HG03039 (cell line): ENCODE data around the gene TCF25.
"Not testable (repeated sequence)": the region's sequence is repeated elsewhere in the genome, so short reads cannot be mapped to it uniquely, and the experiment has no call there.

ENCODE experiments used
- ATAC-seq: cut with Tn5 transposase; IDR thresholded peaks from one replicate; pipeline ENCODE4 v1.9.1; 2021; ENCODE audit warnings: mild to moderate bottlenecking, moderate library complexity; ENCODE audit not compliant: unreplicated experiment

Gene TCF25, protein sequence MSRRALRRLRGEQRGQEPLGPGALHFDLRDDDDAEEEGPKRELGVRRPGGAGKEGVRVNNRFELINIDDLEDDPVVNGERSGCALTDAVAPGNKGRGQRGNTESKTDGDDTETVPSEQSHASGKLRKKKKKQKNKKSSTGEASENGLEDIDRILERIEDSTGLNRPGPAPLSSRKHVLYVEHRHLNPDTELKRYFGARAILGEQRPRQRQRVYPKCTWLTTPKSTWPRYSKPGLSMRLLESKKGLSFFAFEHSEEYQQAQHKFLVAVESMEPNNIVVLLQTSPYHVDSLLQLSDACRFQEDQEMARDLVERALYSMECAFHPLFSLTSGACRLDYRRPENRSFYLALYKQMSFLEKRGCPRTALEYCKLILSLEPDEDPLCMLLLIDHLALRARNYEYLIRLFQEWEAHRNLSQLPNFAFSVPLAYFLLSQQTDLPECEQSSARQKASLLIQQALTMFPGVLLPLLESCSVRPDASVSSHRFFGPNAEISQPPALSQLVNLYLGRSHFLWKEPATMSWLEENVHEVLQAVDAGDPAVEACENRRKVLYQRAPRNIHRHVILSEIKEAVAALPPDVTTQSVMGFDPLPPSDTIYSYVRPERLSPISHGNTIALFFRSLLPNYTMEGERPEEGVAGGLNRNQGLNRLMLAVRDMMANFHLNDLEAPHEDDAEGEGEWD

GRCh38 chr16:89873109-89873971 lies at the start of gene TCF25:
Gene TCF25, plus strand, starts transcription at chr16:89873592. Its CDS starts 76 bp downstream, at chr16:89873668.
- peak; percentile 44 for ATAC-seq

GRCh38 chr16:89823824-89824148 lies 49.6 kb upstream of the TCF25 start:
- not testable (repeated sequence) for ATAC-seq

DNA sequence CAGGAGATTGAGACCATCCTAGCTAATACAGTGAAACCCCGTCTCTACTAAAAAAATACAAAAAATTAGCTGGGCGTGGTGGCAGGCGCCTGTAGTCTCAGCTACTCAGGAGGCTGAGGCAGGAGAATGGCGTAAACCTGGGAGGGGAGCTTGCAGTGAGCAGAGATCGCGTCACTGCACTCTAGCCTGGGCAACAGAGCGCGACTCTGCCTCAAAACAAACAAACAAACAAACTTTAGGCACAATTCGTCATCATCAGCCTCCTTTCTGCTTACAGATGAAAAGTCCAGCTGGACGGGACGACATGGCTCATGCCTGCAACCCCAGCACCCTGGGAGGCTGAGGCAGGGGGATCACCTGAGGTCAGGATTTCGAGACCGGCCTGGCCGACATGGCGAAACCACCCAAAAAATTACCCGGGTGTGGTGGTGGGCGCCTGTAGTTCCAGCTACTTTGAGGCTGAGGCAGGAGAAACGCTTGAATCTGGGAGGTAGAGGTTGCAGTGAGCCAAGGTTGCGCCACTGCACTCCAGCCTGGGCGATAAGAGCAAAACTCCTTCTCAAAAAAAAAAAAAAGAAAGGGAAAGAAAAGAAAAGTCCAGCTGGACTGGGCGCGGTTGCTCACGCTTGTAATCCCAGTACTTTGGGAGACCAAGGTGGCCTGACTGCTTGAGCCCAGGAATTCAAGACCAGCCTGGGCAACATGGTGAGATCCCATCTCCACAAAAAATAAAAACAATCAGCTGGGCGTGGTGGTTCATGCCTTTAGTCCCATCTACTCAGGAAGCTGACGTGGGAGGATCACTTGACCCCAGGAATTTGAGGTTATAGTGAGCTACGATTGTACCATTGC lies 46.6 kb upstream of the TCF25 start:
- no peak for ATAC-seq

GRCh38 chr16:89827383-89828198 lies 45.8 kb upstream of the TCF25 start:
- ATAC-seq: no peak

DNA sequence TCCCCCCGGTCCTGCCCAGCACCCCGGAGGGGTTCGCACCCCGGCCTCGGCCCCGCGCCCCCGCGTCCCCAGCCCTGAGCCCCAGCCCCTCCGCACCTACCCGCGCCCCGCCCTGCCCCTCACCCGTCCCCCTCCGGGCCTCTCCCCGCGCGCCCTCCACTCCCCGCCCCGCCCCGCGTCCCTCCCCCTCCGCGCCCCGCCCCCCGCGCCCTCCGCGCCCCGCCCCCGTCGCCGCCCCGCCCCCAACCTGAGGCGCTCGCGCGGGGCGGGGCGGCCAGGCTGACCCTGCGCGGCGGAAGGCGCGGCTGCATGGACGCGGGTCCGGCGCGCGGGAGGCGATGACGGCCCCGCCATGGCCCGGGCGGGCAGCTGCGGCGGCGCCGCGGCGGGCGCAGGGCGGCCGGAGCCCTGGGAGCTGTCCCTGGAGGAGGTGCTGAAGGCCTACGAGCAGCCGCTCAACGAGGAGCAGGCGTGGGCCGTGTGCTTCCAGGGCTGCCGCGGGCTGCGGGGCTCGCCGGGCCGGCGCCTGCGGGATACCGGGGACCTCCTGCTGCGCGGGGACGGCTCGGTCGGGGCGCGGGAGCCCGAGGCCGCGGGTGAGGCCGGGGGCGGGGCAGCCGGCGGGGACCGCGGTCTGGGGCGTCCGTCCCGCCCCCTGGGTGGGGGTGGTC lies 45.1 kb upstream of the TCF25 start, which contains the start of gene SPIRE2:
Gene SPIRE2 (plus strand): TSS at position 277 of the 671 bp plus-strand sequence. CDS start 76 bp downstream, at position 353.
- ATAC-seq: no peak

DNA sequence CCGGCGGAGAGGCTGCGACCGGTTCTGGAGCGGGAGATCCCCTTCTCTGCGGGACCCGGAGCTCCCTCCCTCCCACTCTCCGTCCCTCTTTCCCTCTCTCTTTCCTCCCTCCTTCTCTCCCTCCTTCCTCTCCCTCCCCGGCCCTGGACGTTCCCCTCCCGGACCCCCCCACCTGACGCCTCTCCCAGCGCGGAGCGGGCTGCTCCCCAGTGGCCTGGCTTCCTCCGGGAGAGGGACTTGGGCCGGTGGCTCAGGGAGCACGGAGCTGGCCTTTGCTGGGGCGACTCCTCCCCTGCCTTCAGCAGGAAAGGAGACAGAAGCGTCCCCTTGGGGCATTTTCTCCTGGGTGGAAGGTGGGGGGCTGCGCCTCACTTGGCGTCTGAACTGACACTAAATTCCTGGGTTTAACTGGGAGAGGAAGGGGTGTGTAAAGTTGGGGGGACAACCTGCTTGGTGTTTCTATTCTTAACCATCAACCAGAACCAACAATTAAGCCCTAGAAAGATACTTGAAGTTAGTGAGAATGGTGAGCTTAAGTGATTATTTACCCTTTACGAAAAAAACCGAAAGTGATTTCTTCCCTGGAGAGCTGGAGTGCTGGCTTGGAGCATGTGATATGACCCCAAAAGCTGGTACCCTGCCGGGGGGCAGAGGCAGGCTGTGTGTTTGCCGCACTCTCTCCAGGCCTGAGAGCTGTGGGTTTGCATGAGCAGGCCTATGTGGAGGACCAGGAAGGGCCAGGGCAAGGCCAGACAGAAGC lies 44.3 kb upstream of the TCF25 start:
- ATAC-seq: no peak

DNA sequence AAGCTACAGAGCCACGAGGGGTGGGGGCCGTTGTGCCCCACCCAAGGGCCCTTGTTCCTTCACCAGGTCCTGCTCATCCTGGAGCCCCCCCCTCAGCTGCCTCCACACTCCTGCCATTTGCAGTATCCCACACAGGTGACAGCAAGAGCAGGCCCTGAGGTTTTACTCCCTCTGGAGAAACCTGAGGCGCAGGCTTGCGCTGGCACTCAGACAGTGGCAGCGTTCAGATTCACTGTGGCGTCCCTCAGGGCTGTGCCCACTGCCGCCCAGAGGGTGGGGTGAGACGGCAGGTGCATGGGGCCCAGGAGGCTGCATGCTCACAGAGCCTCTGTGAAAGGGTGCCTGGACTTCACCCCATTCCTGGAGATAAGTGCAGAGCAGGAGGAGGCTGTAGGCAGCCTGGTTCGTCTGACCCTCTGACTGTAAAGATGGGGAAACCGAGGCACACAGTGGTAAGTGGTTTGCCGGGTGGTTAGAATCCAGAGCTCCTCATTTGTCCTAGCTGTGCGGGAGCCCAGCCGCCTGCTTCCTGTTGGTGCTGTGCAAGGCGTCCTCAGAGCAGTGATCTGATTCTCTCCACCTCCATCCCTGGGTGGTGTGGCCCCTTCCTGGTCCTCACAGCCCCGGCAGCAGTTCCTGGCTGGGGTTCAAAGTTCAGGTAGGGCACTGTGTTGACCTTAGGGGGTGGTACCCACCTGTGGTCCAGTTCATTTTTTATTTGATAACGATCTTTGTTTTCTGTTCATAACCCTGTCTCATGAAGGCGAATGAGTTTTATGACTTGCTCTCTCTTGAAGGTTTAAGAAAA lies 43.6 kb upstream of the TCF25 start:
- ATAC-seq: no peak

DNA sequence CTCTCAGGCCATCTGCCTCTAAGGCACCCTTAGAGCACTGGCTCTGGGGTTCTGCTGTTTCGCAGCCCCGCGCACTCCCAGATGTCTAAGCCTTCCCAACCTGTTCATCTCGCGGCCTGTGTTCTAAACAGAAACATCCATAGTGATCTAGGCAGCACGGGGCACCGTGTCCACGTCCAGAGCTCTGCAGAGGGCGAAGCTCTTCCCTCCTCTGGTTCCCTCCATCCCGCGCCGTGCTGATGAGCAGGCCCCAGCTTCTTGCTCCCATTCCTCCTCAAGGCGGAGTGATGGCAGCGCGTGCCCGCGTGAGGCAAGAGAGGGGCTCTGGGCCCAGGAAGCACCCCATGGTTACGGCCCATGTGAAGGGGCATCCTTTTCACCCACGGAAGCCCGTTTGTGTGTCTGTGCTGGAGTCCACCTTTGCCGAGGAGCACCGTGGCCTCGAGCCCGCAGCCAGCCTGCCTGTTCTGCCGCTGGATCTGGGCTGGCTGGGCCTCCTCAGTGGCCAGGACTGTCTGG lies 41.5 kb upstream of the TCF25 start:
- no peak for ATAC-seq

DNA sequence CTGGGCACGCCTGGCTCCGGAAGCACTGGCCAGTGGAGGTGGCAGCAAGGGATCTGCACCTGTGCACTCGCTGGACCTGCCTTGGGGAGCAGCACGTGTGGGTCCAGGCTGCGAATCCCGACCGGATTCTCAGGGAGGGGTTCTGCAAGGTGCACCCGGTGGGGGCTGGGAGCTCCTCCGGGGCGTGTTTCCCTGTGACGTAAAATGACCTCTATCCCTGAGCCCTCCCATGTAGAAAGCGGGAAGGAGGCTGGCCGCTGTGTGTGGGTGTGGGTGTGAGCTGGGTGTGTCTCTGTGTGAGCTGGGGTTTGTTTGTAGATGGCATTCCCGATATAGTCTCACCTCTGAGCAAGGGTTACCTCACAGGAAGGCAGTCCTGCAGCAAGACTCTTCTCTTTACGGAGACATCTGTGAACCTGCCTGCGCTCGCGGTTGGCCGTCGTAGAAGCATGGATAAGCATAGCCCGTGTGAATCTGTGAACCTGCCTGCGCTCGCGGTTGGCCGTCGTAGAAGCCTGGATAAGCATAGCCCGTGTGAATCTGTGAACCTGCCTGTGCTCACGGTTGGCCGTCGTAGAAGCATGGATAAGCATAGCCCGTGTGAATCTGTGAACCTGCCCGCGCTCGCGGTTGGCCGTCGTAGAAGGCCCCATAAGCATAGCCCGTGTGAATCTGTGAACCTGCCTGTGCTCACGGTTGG lies 39.6 kb upstream of the TCF25 start:
- not testable (repeated sequence) for ATAC-seq

GRCh38 chr16:89834813-89835363 lies 38.5 kb upstream of the TCF25 start:
- ATAC-seq: not testable (repeated sequence)

GRCh38 chr16:89836484-89836883 lies 36.9 kb upstream of the TCF25 start:
- not testable (repeated sequence) for ATAC-seq

GRCh38 chr16:89837014-89837546 lies 36.3 kb upstream of the TCF25 start:
- no peak for ATAC-seq

DNA sequence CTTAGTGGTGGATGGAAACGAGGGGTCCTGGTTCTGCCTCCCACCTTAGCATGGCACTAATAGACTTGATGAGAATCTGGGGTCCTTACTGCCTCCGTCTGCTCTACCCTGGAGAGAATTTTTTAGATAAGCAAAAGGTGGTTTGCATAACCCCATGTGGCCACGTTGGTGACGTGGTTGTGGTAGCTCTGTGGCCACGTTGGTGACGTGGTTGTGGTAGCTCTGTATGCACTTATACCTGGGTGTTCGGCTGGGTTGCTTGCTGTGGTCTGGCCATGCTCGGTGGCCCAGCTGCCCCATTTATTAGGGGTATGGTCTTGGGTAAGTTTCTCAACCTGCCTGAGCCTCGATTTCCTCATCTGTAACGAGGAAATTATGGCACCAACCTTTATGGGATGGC lies 32.1 kb upstream of the TCF25 start:
- no peak for ATAC-seq

DNA sequence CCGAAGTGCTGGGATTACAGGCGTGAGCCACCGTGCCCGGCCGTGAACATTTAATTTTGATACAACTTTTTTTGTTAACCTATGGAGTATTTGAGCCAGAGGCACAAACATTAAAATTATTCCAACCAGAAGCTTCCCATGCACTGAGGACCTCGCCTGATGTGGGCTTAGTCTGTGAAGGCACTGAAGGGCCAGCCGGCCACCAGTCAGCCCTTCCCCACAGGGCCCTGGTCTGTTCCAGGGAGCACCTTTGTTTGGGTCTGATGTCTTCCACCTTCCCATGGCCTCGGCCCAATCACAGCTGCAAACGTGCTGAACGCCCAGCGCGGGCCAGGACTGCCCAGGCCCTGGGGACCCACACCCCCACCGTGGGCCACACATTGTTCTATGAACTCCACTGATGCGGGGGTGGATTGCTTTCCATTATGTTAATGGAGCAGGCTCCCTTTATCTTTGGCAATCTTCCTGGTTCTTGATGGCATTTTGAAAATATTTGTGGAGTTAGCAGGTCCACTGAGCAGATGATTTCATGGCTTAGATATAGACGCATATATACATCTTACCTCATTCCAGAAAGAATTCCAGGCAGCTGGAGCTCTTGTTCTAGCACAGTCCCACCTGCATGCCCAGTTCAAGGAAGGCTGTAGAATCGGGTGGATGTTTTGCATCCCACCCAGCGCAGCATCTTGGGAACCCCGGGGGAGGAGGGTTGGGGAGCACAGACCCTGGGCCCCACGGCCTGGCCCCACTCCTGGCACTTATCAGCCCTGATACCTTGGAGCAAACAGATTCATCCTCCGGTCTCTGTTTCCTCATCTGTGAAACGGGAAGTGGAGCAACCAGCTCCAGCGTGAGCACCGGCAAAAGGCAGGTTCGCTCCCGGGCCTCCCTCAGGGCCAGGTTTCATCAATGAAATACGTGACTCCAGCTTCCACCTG lies 30.7 kb upstream of the TCF25 start:
- ATAC-seq: no peak
